NCI-H1092 treated with DMSO at 0.1 percent for 48 hours (cell line): ENCODE measurements around the gene DDC.
"Not testable (repeated sequence)": the region's sequence is repeated elsewhere in the genome, so short reads cannot be mapped to it uniquely, and the experiment has no call there.

Source experiments
- DNase-seq: peaks from one replicate; lab custom pipeline; 2025; lab: John Stamatoyannopoulos, UW

The DDC gene

GRCh38 chr7:50588937-50589336, 23.7 kb upstream of the DDC start:
- no peak for DNase-seq

- DNase-seq: no peak
These were observed 22.5 kb upstream of the DDC start for GRCh38 chr7:50587737-50588136.

GRCh38 chr7:50584793-50585408, 19.7 kb upstream of the DDC start:
- DNase-seq: no peak

GRCh38 chr7:50584386-50584785, 19.2 kb upstream of the DDC start:
- DNase-seq: peak; percentile 57

GRCh38 chr7:50583295-50583694, 18.1 kb upstream of the DDC start:
- not testable (repeated sequence) for DNase-seq

- not testable (repeated sequence) for DNase-seq
These were observed 17.1 kb upstream of the DDC start for GRCh38 chr7:50582271-50582670.

- DNase-seq: not testable (repeated sequence)
These were observed 15.5 kb upstream of the DDC start for GRCh38 chr7:50580666-50581065.

GRCh38 chr7:50580057-50580456, 14.9 kb upstream of the DDC start:
- no peak for DNase-seq

- not testable (repeated sequence) for DNase-seq
These were observed 12.9 kb upstream of the DDC start for GRCh38 chr7:50578105-50578504.

GRCh38 chr7:50577569-50577968, 12.4 kb upstream of the DDC start:
- no peak for DNase-seq

- not testable (repeated sequence) for DNase-seq
These were observed 11.2 kb upstream of the DDC start for GRCh38 chr7:50576388-50576787.

- no peak for DNase-seq
These were observed 2.6 kb upstream of the DDC start for GRCh38 chr7:50567715-50568261.

- DNase-seq: no peak
These were observed 772 bp upstream of the DDC start for GRCh38 chr7:50565977-50566376.

- no peak for DNase-seq
These were observed 333 bp upstream of the DDC start for GRCh38 chr7:50565559-50565916.

GRCh38 chr7:50564171-50564570, 1.0 kb downstream of the DDC start:
- no peak for DNase-seq

- DNase-seq: peak; percentile 25
These were observed 3.1 kb downstream of the DDC start for GRCh38 chr7:50562136-50562535.

GRCh38 chr7:50560865-50561351, 4.3 kb downstream of the DDC start:
- DNase-seq: peak; percentile 97

GRCh38 chr7:50559881-50560280, 5.3 kb downstream of the DDC start:
- no peak for DNase-seq

GRCh38 chr7:50558294-50559053, 6.7 kb downstream of the DDC start:
- DNase-seq: peak; percentile 99

- DNase-seq: no peak
These were observed 8.1 kb downstream of the DDC start for GRCh38 chr7:50557099-50557498.

GRCh38 chr7:50556247-50556991, 8.8 kb downstream of the DDC start:
- no peak for DNase-seq

- DNase-seq: no peak
These were observed 9.5 kb downstream of the DDC start for GRCh38 chr7:50555594-50556140.
